AG09309 (cell line): ENCODE results near the gene MAGEB4.

ENCODE experiments used
- DNase-seq: peaks from one replicate; pipeline ENCODE4 v3.0.0-alpha.2; 2010; ENCODE audit warnings: low read depth
- H3K4me3 ChIP-seq: 2 replicates; pipeline ENCODE4 v1.5.1; 2011; ENCODE audit warnings: mild to moderate bottlenecking, low read depth, low read length, moderate library complexity; ENCODE audit not compliant: control insufficient read depth
- CTCF ChIP-seq: IDR thresholded peaks from 2 replicates; pipeline ENCODE4 v1.5.1; 2011; ENCODE audit warnings: mild to moderate bottlenecking, low read depth, low read length, inconsistent platforms; ENCODE audit not compliant: insufficient read depth, control insufficient read depth; ENCODE audit errors: missing control alignments

Gene MAGEB4

GRCh38 chrX:30259927-30260326 lies 18.1 kb downstream of the MAGEB4 start:
- DNase-seq, result no peak
- H3K4me3 ChIP-seq, result no peak overlapping the region
- no peak for TF ChIP-seq CTCF

- no peak overlapping the region for H3K4me3 ChIP-seq
- no peak for TF ChIP-seq CTCF
Observed at GRCh38 chrX:30261012-30261411, 19.2 kb downstream of the MAGEB4 start.

GRCh38 chrX:30262763-30263162 lies 21.0 kb downstream of the MAGEB4 start:
- DNase-seq, result no peak
- no peak for TF ChIP-seq CTCF
- H3K4me3 ChIP-seq, result no peak overlapping the region

More at GRCh38 chrX:30261012-30261411, 19.2 kb downstream of the MAGEB4 start:
- no peak for DNase-seq

- no peak for DNase-seq
- no peak overlapping the region for H3K4me3 ChIP-seq
- no peak for TF ChIP-seq CTCF
Observed at GRCh38 chrX:30270639-30271038, 28.8 kb downstream of the MAGEB4 start.

- H3K4me3 ChIP-seq, result no peak overlapping the region
- no peak for DNase-seq
- TF ChIP-seq CTCF, result peak; percentile 21
Observed at GRCh38 chrX:30275498-30275897, 33.7 kb downstream of the MAGEB4 start.

GRCh38 chrX:30278365-30278764 lies 36.6 kb downstream of the MAGEB4 start:
- TF ChIP-seq CTCF, result no peak
- H3K4me3 ChIP-seq, result no peak overlapping the region
- no peak for DNase-seq

- no peak for TF ChIP-seq CTCF
- no peak overlapping the region for H3K4me3 ChIP-seq
- no peak for DNase-seq
Observed at GRCh38 chrX:30280428-30280827, 38.6 kb downstream of the MAGEB4 start.
